IPS-18a (cell line): ENCODE results near the gene B2M.
"Not testable (repeated sequence)": the region's sequence is repeated elsewhere in the genome, so short reads cannot be mapped to it uniquely, and the experiment has no call there.

Experiments
- H3K27ac ChIP-seq: one replicate; pipeline ENCODE4 v1.5.1; 2013; ENCODE audit warnings: low read length
- H3K27me3 ChIP-seq: one replicate; pipeline ENCODE4 v1.6.1; 2013; ENCODE audit warnings: mild to moderate bottlenecking, low read length; ENCODE audit not compliant: control insufficient read depth, insufficient read depth
- H3K36me3 ChIP-seq: one replicate; pipeline ENCODE4 v1.6.1; 2013; ENCODE audit warnings: low read depth, low read length; ENCODE audit not compliant: control insufficient read depth
- H3K4me1 ChIP-seq: one replicate; pipeline ENCODE4 v1.6.1; 2013; ENCODE audit warnings: low read depth, low read length; ENCODE audit not compliant: control insufficient read depth
- H3K4me3 ChIP-seq: one replicate; pipeline ENCODE4 v1.5.1; 2013; ENCODE audit warnings: low read length
- H3K9ac ChIP-seq: one replicate; pipeline ENCODE4 v1.6.1; 2013; ENCODE audit warnings: mild to moderate bottlenecking, low read length, moderate library complexity
- H3K9me3 ChIP-seq: one replicate; pipeline ENCODE4 v1.6.1; 2013; ENCODE audit warnings: low read depth, low read length; ENCODE audit not compliant: control insufficient read depth

B2M gene

DNA sequence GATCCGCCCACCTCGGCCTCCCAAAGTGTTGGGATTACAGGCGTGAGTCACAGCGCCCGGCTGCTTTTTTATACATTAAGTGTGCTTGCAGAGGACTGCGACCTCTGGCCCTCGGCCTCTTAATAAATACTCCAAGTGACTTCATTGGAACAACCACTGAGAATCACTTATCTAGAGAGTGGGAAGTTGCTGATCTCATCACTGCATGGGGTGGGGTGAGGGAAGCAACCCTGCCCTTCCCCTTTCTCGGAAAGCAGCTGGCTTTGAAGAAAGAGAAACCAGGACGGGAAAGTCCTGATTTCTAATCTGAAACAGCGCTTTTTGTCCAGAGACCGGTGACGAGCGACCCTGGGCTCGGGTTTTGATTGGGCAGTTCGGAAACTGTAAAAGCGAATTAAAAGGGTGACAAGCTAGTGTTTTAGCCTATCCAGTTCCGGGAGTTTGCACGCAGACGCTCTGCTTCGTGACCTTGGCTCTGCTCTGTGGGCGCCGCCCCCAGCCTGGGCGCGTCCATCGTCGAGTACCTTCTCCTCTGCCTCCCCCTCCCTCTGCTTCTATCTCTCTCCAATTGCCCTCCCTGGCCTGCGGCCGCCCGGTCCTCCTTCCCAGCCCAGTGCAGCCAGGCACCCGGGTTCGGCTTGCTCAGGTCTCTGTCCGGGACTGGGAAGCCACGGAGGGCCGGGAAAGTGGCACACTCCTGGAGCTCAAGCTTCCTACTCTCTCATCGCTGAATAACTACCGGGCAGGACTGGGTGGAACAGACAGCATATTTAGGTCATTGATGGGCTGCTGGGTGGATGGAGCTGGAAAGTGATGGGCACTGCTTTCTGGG lies 17.5 kb downstream of the B2M start:
- Histone ChIP-seq H3K4me1 (peaks cover 17% of the 10 kb centered on the region), H3K9me3 (no peaks in the 10 kb centered on the region), H3K27me3 (peaks cover 10% of the 10 kb centered on the region), H3K36me3 (no peaks in the 10 kb centered on the region), H3K9ac (peak overlapping the region; percentile 56), H3K27ac (peak overlapping the region; percentile 80), H3K4me3 (peak overlapping the region; percentile 82)

DNA sequence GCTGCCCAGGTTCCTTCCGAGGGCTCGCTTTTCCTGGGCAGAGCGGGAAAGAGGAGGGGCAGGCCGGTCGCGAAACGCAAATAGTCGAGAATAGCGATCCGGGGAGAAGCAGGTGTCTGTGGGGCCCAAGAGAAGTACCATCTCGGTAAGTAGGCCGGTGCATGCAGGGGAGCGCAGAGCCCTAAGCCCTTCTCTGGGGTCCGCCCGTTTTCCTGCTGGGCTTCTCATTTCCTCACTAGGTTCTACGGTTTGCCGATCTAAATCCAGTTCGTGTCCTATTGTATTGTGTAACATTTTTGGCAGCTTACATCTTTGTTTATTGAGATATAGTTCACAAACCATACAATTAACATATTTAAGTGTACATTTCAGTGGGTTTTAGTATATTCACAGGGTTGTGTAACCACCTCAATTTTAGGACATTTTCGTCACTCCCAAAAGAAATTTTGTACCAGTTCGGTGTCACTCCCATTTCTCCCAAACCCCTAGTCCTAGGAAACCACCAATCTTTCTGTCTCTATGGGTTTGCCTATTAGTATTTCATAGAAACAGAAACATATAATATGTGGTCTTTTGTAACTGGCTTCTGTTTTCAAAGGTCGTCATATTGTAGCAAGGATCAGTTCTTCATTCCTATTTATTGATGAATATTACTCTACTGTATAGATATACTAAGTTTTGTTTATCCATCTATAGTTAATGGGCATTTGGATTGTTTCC lies 18.3 kb downstream of the B2M start:
- peaks cover 10% of the 10 kb centered on the region for H3K27me3 ChIP-seq
- H3K9me3 ChIP-seq: no peaks in the 10 kb centered on the region
- no peaks in the 10 kb centered on the region for H3K36me3 ChIP-seq
- H3K27ac ChIP-seq: no peak overlapping the region
- peak overlapping the region; percentile 54 for H3K9ac ChIP-seq
- peaks cover 17% of the 10 kb centered on the region for H3K4me1 ChIP-seq
- peak overlapping the region; percentile 82 for H3K4me3 ChIP-seq

DNA sequence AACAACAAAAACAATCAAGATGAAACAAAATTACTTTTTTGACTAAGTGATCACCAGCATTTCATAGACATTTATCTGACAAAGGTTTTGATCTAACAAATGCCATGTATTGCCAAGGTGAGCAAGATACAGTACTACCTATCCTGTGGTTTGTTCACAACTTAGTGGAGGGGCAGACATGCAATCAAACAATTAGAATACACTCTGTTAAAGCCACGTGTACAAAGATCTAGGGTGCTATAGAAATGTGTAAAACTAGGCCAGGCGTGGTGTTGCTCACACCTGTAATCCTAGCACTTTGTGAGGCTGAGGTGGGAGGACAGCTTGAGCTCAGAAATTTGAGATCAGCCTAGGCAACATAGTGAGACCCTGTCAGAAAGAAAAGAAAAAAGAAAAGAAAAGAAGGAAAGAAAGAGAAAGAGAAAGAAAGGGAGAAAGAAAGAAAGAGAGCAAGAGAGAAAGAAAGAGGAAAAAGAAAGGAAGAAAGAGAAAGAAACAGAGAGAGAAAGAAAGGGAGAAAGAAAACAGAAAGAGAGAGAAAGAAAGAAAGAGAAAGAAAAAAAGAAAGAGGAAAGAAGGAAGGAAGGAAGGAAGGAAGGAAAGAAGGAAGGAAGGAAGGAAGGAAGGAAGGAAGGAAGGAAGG lies 23.6 kb downstream of the B2M start:
- H3K4me1 ChIP-seq: peaks cover under 1% of the 10 kb centered on the region
- H3K27ac ChIP-seq: no peak overlapping the region
- H3K27me3 ChIP-seq: peaks cover 5% of the 10 kb centered on the region
- no peaks in the 10 kb centered on the region for H3K9me3 ChIP-seq
- H3K36me3 ChIP-seq: no peaks in the 10 kb centered on the region
- H3K9ac ChIP-seq: no peak overlapping the region
- no peak overlapping the region for H3K4me3 ChIP-seq

DNA sequence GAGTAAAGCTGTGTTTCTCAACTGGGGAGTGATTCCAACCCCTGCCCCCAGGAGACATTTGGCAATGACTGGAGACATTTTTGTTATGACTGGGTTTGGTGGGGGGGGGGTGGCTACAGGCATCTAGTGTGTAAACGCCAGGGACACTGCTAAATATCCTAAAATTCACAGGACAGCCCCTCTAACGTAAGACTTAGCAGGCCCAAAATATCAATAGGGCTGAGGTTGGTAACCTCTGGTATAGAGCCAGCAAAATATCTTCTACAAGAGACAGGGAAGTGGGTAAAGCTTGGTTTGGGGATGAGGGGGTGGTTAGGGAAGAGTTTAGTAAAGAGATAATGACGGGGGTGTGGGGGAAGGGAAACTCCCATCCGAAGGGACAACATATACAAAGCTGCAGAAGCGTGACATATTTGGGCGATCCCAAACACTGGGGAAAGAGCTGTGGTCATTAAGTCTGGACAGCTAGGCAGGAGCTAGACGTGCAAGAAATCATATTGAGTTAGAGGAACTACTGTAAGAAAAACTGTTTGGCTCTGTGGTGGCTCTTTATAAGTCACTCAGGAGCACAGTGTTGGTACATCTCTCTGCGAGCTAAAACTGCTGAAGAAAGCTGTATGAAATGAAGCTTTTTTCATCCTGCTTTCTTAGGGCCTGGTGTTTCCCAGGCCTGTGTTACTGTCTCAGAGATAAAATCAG lies 24.3 kb downstream of the B2M start:
- Histone ChIP-seq H3K9me3 (no peaks in the 10 kb centered on the region), H3K9ac (no peak overlapping the region), H3K27me3 (no peaks in the 10 kb centered on the region), H3K4me1 (no peaks in the 10 kb centered on the region), H3K36me3 (no peaks in the 10 kb centered on the region), H3K4me3 (no peak overlapping the region), H3K27ac (no peak overlapping the region)

DNA sequence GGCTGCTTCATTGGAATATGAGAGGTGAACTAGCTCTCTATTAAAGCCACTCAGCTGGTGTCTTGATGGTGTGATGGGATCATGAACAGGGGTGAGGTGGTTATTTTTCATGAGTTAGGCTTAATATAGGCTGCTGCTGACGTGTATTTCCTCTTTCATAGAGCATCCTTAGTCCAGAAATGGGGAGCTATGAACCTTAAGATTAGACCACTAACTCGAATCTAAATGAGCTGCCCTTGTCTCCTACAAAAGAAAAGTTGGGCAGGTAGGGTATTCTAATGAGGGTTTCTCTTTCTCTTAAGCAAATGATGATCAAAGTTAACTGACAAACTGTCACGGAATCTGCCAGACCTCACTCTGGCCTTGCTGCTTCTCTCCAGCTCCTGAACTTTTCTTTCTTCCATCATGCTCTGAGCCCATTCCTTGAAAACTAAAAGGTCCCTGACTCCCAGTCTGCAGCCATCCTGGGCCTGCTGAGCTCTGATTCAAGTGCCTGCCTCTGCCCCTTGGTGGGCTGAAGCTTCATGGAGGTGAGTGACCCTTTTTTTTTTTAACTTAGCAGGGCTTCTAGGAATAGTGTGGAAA lies 25.0 kb downstream of the B2M start, which contains the start of gene TRIM69:
Gene TRIM69 (plus strand): TSS at position 348 of the 585 bp plus-strand sequence. CDS start 177 bp downstream, at position 525.
- Histone ChIP-seq H3K9ac (no peak within 1 kb of the TSS), H3K36me3 (no peaks in the 10 kb centered on the region), H3K4me3 (no peak within 1 kb of the TSS), H3K27me3 (no peaks in the 10 kb centered on the region), H3K9me3 (no peaks in the 10 kb centered on the region), H3K4me1 (no peaks in the 10 kb centered on the region), H3K27ac (no peak within 1 kb of the TSS)

DNA sequence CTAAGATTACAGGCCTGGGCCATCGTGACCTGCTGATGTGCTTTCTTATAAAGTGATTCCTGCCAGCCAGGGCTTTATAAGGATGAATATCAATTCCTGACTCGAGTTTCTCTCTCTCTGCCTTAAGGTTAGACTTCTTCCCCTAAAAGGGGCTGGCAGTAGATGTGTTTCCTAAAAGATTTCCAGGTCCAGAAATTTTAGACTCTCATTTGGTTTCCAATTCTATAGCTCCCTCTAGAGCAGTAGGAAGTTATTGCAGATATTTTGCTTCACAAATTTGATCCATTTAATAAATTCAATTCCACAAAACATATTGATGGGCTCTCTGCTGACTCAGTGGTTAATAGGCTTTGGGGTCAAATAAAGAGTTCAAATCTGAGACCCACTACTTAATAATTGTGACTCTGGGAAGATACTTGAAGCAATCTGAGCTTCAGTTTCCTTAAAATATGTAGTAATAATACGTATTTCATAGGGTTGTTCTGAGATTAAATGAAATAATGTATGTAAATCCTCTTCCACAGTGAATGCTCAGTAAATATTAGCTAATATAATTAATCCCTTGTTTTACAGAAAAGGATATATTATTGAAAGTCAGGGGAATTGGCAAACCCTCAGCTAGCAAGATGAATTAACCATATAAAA lies 27.1 kb downstream of the B2M start:
- H3K27me3 ChIP-seq: no peaks in the 10 kb centered on the region
- H3K9ac ChIP-seq: no peak overlapping the region
- H3K4me3 ChIP-seq: no peak overlapping the region
- no peaks in the 10 kb centered on the region for H3K4me1 ChIP-seq
- H3K27ac ChIP-seq: no peak overlapping the region
- H3K9me3 ChIP-seq: no peaks in the 10 kb centered on the region
- no peaks in the 10 kb centered on the region for H3K36me3 ChIP-seq

DNA sequence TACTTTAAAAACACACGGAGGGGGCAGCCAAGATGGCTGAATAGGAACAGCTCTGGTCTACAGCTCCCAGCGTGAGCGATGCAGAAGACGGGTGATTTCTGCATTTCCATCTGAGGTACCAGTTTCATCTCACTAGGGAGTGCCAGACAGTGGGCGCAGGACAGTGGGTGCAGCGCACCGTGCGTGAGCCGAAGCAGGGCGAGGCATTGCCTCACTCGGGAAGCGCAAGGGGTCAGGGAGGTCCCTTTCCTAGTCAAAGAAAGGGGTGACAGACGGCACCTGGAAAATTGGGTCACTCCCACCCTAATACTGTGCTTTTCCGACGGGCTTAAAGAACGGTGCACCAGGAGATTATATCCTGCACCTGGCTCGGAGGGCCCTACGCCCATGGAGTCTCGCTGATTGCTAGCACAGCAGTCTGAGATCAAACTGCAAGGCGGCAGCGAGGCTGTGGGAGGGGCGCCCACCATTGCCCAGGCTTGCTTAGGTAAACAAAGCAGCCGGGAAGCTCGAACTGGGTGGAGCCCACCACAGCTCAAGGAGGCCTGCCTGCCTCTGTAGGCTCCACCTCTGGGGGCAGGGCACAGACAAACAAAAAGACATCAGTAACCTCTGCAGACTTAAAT lies 28.0 kb downstream of the B2M start:
- not testable (repeated sequence) for H3K4me3 ChIP-seq, H3K4me1 ChIP-seq, H3K36me3 ChIP-seq, H3K9ac ChIP-seq, H3K27me3 ChIP-seq, H3K9me3 ChIP-seq, H3K27ac ChIP-seq

DNA sequence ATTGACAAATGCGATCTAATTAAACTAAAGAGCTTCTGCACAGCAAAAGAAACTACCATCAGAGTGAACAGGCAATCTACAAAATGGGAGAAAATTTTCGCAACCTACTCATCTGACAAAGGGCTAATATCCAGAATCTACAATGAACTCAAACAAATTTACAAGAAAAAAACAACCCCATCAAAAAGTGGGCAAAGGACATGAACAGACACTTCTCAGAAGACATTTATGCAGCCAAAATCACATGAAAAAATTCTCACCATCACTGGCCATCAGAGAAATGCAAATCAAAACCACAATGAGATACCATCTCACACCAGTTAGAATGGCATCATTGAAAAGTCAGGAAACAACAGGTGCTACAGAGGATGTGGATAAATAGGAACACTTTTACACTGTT lies 32.1 kb downstream of the B2M start:
- not testable (repeated sequence) for H3K4me3 ChIP-seq

DNA sequence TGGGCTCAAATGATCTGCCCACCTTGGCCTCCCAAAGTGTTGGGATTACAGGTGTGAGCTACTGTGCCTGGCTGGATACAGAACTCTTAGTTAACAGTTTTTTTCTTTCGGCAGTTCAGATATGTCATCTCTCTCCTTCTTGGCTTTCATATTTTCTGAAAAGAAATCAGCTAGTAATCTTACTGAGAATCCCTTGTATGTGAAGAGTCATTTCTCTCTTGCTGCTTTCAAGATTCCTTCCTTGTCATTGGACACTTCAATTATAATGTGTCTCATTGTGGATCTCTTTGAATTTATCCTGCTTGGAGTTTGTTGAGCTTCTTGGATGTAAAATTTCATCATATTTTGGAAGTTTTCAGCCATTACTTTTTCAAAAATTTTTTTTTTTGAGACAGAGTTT lies 42.0 kb downstream of the B2M start:
- Histone ChIP-seq H3K9ac (no peak overlapping the region), H3K4me3 (no peak overlapping the region), H3K9me3 (no peaks in the 10 kb centered on the region), H3K4me1 (no peaks in the 10 kb centered on the region), H3K27ac (no peak overlapping the region), H3K27me3 (no peaks in the 10 kb centered on the region), H3K36me3 (no peaks in the 10 kb centered on the region)

More for the DNA sequence above, 32.1 kb downstream of the B2M start:
- not testable (repeated sequence) for H3K9me3 ChIP-seq, H3K27me3 ChIP-seq, H3K36me3 ChIP-seq, H3K27ac ChIP-seq, H3K4me1 ChIP-seq, H3K9ac ChIP-seq

DNA sequence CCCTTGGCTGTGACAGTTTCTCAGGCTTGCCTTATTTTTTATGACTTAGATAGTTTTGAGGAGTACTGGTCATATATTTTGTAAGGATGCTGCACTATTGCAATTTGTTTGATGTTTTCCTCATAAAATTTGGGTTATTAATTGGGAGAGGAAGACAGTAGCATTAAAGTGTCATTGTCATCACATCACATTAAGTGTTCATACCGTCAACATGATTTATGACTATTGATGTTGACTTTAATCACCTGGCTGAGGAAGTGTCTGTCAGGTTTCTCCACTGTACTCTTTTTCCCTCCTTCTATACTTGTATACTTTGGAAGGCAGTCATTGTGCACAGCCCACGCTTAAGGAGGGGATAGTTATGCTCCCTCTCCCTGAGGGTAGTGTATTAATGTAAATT lies 51.9 kb downstream of the B2M start:
- H3K9me3 ChIP-seq: no peaks in the 10 kb centered on the region
- H3K27ac ChIP-seq: no peak overlapping the region
- H3K9ac ChIP-seq: no peak overlapping the region
- no peaks in the 10 kb centered on the region for H3K27me3 ChIP-seq
- no peaks in the 10 kb centered on the region for H3K36me3 ChIP-seq
- no peak overlapping the region for H3K4me3 ChIP-seq
- no peaks in the 10 kb centered on the region for H3K4me1 ChIP-seq
